ENCODE results near the gene MTCL1. TPM values are rescaled to one million over a fixed set of nuclear protein-coding genes. Genes with fewer than 3 reads are reported as not detected.

The MTCL1 gene
- total RNA-seq, 1 experiment from 2014 or later: 50.1 TPM

- DNase-seq (ENCODE audit: low read depth, low spot score) (no peak), ATAC-seq (no peak)
- no peak overlapping the region for H3K4me3 ChIP-seq (ENCODE audit: low read depth in 2 of 2, low read length in 2 of 2)
- intact Hi-C loops (cut with micrococcal nuclease; ENCODE audit: unreplicated experiment) (no loop called here), in situ Hi-C loops (cut with HindIII; ENCODE audit: low pct_unique_long_range_greater_than_20kb, low sequenced_read_pairs) (no loop called here)
- H3K9me3 ChIP-seq (ENCODE audit: control insufficient read depth, insufficient read depth, low read depth, low read length): no peaks in the 10 kb centered on the region; the same call in 1 of the 2 replicates
- POLR2A ChIA-PET: no interaction called here
- TF ChIP-seq CTCF (IDR thresholded peaks at IDR 0.05): no peak
- no peak for TF ChIP-seq TCF7L2 (IDR thresholded peaks at IDR 0.05; ENCODE audit: low read depth, low read length)
- TF ChIP-seq POLR2AphosphoS5 (IDR thresholded peaks at IDR 0.05; ENCODE audit: low read depth, low read length): no peak
- no peak for TF ChIP-seq SIN3A (IDR thresholded peaks at IDR 0.05; ENCODE audit: borderline replicate concordance, insufficient read depth, low read depth, low read length)
- TF ChIP-seq REST (IDR thresholded peaks at IDR 0.05; ENCODE audit: insufficient read depth in 1 of 2, low read depth in 2 of 2, low read length in 1 of 2): no peak
- no peak overlapping the region for H3K27ac ChIP-seq (ENCODE audit: low read length)
- H3K27me3 ChIP-seq (ENCODE audit: control insufficient read depth, insufficient read depth, low read length): no peaks in the 10 kb centered on the region
- no TSS peak for BruUV-seq (replicated peaks)
- H3K4me1 ChIP-seq (ENCODE audit: control insufficient read depth, insufficient read depth, low read length): no peaks in the 10 kb centered on the region
- no peaks in the 10 kb centered on the region for H3K36me3 ChIP-seq (ENCODE audit: control insufficient read depth, insufficient read depth, low read length)
- CTCF ChIA-PET: no interaction called here
Observed at GRCh38 chr18:8662560-8663255, 42.6 kb upstream of the MTCL1 start.

- CTCF ChIA-PET: no interaction called here
- no peak overlapping the region for H3K4me3 ChIP-seq (ENCODE audit: low read depth in 2 of 2, low read length in 2 of 2)
- POLR2A ChIA-PET: no interaction called here
- TF ChIP-seq REST (IDR thresholded peaks at IDR 0.05; ENCODE audit: insufficient read depth in 1 of 2, low read depth in 2 of 2, low read length in 1 of 2): no peak
- TF ChIP-seq POLR2AphosphoS5 (IDR thresholded peaks at IDR 0.05; ENCODE audit: low read depth, low read length): no peak
- no peak for TF ChIP-seq TCF7L2 (IDR thresholded peaks at IDR 0.05; ENCODE audit: low read depth, low read length)
- no peak for TF ChIP-seq CTCF (IDR thresholded peaks at IDR 0.05)
- no peak for TF ChIP-seq SIN3A (IDR thresholded peaks at IDR 0.05; ENCODE audit: borderline replicate concordance, insufficient read depth, low read depth, low read length)
- ATAC-seq (no peak), DNase-seq (ENCODE audit: low read depth, low spot score) (no peak)
- no peaks in the 10 kb centered on the region for H3K4me1 ChIP-seq (ENCODE audit: control insufficient read depth, insufficient read depth, low read length)
- in situ Hi-C loops (cut with HindIII; ENCODE audit: low pct_unique_long_range_greater_than_20kb, low sequenced_read_pairs): no loop called here
- H3K27me3 ChIP-seq (ENCODE audit: control insufficient read depth, insufficient read depth, low read length): no peaks in the 10 kb centered on the region
- H3K36me3 ChIP-seq (ENCODE audit: control insufficient read depth, insufficient read depth, low read length): no peaks in the 10 kb centered on the region
- H3K27ac ChIP-seq (ENCODE audit: low read length): no peak overlapping the region
- intact Hi-C loops (cut with micrococcal nuclease; ENCODE audit: unreplicated experiment): no loop called here
- BruUV-seq (replicated peaks): no TSS peak
- no peaks in the 10 kb centered on the region; the same call in 1 of the 2 replicates for H3K9me3 ChIP-seq (ENCODE audit: control insufficient read depth, insufficient read depth, low read depth, low read length)
Observed at GRCh38 chr18:8667846-8668245, 37.5 kb upstream of the MTCL1 start.
